ENCODE data around the gene IFT22.

GRCh38 chr7:101269664-101270063 is 51.9 kb downstream of the IFT22 start:
- TF ChIP-seq, protein P1, sequence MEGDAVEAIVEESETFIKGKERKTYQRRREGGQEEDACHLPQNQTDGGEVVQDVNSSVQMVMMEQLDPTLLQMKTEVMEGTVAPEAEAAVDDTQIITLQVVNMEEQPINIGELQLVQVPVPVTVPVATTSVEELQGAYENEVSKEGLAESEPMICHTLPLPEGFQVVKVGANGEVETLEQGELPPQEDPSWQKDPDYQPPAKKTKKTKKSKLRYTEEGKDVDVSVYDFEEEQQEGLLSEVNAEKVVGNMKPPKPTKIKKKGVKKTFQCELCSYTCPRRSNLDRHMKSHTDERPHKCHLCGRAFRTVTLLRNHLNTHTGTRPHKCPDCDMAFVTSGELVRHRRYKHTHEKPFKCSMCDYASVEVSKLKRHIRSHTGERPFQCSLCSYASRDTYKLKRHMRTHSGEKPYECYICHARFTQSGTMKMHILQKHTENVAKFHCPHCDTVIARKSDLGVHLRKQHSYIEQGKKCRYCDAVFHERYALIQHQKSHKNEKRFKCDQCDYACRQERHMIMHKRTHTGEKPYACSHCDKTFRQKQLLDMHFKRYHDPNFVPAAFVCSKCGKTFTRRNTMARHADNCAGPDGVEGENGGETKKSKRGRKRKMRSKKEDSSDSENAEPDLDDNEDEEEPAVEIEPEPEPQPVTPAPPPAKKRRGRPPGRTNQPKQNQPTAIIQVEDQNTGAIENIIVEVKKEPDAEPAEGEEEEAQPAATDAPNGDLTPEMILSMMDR (IDR thresholded peaks at IDR 0.05; ENCODE audit: low read depth, low read length, missing input control): no peak
- TF ChIP-seq RAD21 (IDR thresholded peaks at IDR 0.05): no peak
- TF ChIP-seq MAX (IDR thresholded peaks at IDR 0.05): no peak
- no peak for TF ChIP-seq YY1 (IDR thresholded peaks at IDR 0.05)
- TF ChIP-seq HNF4G (IDR thresholded peaks at IDR 0.05): no peak
- TF ChIP-seq JUND (IDR thresholded peaks at IDR 0.05): no peak
- TF ChIP-seq TAF1 (conservative IDR thresholded peaks at IDR 0.05): no peak
- TF ChIP-seq, protein P2, sequence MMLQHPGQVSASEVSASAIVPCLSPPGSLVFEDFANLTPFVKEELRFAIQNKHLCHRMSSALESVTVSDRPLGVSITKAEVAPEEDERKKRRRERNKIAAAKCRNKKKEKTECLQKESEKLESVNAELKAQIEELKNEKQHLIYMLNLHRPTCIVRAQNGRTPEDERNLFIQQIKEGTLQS (IDR thresholded peaks at IDR 0.05): no peak
- TF ChIP-seq FOXA1 (IDR thresholded peaks at IDR 0.05): no peak
- TF ChIP-seq REST (IDR thresholded peaks at IDR 0.05): no peak
- no peak for TF ChIP-seq RXRA (IDR thresholded peaks at IDR 0.05)
- no peak for TF ChIP-seq FOXA2 (IDR thresholded peaks at IDR 0.05)
